ENCODE measurements around the gene RARA.

- TF ChIP-seq POLR2AphosphoS5 (IDR thresholded peaks at IDR 0.05; ENCODE audit: borderline replicate concordance, low read depth, low read length) (no peak; the same call in 1 of the 2 replicates), EZH2 (IDR thresholded peaks at IDR 0.05) (no peak)
Observed at GRCh38 chr17:40321961-40322357, 13.0 kb downstream of the RARA start.
